ENCODE results near the gene LHFPL2.

Gene LHFPL2

DNA sequence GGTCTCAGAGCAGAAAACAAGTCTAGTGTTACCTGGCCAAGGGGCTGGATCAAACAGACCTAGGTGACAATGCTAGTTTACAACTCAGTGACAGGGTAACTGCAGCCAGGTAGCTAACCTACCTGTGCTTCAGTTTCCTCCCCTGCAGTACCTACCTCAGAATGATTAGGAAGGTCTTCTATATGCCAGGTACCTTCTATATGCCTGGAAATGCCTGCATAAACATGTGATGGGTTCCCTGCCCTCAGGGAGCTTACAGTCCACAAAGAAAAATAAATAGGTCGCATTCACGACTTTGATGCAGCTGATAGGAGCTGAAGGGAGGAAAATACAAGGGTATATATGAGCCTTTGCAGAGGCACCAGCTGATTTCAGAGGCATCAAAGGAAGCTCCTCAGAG, 16.1 kb downstream of the LHFPL2 start:
- POLR2A ChIA-PET = interaction anchor here (0.6 kb wide), 1 partner anchor 231 kb away, joined by 3 read pairs; no protein-coding TSS in a partner anchor
- no peak for TF ChIP-seq CTCF (IDR thresholded peaks at IDR 0.05; ENCODE audit: control extremely low read depth, extremely low read depth, low read depth, missing control alignments)
- no peak for DNase-seq (ENCODE audit: extremely low spot score)
- CTCF ChIA-PET = interaction anchor here (0.9 to 2.4 kb wide), 6 partner anchors 9 to 31 kb away, joined by 3 to 10 read pairs (median 4); no protein-coding TSS in a partner anchor

- CTCF ChIA-PET = interaction anchor here (1.4 to 2.4 kb wide), 3 partner anchors 10 to 30 kb away, joined by 3 to 10 read pairs (median 7); no protein-coding TSS in a partner anchor
- no peak for TF ChIP-seq CTCF (IDR thresholded peaks at IDR 0.05; ENCODE audit: control extremely low read depth, extremely low read depth, low read depth, missing control alignments)
- POLR2A ChIA-PET = no interaction called here
- DNase-seq (ENCODE audit: extremely low spot score) = no peak
Measured at GRCh38 chr5:78631931-78632330, 16.6 kb downstream of the LHFPL2 start.

DNA sequence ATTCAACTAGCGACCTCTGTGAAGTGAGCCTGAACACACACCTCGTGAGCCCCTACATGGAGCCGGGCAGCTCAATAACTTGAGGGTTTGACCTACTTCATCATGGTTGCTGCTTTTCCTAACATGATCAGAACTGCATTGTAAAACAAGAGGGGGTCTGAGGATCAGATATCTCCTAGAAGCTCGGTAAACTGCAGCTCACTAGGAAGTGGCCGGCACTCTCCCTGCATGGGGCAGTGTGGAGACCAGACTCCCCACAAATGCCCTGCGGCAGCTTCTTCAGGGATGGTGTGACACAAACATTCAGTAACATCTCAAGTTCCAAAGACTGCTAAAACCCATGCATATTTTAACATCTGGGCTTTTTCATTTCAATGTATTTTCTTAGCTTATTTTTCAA, 18.5 kb downstream of the LHFPL2 start:
- DNase-seq (ENCODE audit: extremely low spot score) = no peak
- ChIA-PET CTCF (interaction anchor here (0.8 to 1.6 kb wide), 4 partner anchors 12 to 38 kb away, joined by 3 to 7 read pairs (median 4); no protein-coding TSS in a partner anchor), POLR2A (no interaction called here)
- no peak for TF ChIP-seq CTCF (IDR thresholded peaks at IDR 0.05; ENCODE audit: control extremely low read depth, extremely low read depth, low read depth, missing control alignments)

- DNase-seq (ENCODE audit: extremely low spot score) = no peak
- ChIA-PET POLR2A (no interaction called here), CTCF (interaction anchor here (0.8 to 1.6 kb wide), 5 partner anchors 12 to 39 kb away, joined by 3 to 7 read pairs (median 3); no protein-coding TSS in a partner anchor)
- TF ChIP-seq CTCF (IDR thresholded peaks at IDR 0.05; ENCODE audit: control extremely low read depth, extremely low read depth, low read depth, missing control alignments) = no peak
Measured at GRCh38 chr5:78629624-78630023, 18.9 kb downstream of the LHFPL2 start.

- CTCF ChIA-PET = interaction anchor here (1.1 kb wide), 2 partner anchors 9 to 338 kb away, joined by 3 read pairs; no protein-coding TSS in a partner anchor
- POLR2A ChIA-PET = no interaction called here
Measured at GRCh38 chr5:78628270-78628992, 20.1 kb downstream of the LHFPL2 start.

DNA sequence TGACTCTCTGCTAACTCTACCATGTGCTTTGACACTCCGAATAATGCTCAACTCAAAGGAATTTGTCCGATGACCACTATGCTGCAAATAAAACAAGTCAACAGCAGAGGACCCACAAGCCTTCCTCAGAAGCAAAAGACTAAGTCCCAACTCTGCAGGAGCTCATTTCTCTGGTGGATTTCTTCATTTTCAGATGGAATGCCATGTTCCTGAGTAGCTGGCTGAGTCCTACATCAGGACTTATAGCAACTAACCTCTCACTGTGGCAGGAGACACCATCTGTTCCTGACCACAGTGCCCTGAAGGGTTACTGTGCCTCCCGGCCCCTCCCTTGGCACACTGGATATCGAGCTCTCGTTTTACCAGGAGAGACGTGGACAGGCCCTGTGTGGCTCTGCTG, 20.8 kb downstream of the LHFPL2 start:
- no peak for DNase-seq (ENCODE audit: extremely low spot score)
- no peak for TF ChIP-seq CTCF (IDR thresholded peaks at IDR 0.05; ENCODE audit: control extremely low read depth, extremely low read depth, low read depth, missing control alignments)
- CTCF ChIA-PET = interaction anchor here (0.9 to 1.4 kb wide), 3 partner anchors 13 to 339 kb away, joined by 3 to 4 read pairs (median 3); no protein-coding TSS in a partner anchor
- POLR2A ChIA-PET = no interaction called here

More at GRCh38 chr5:78628270-78628992, 20.1 kb downstream of the LHFPL2 start:
- no peak for TF ChIP-seq CTCF (IDR thresholded peaks at IDR 0.05; ENCODE audit: control extremely low read depth, extremely low read depth, low read depth, missing control alignments)
- no peak for DNase-seq (ENCODE audit: extremely low spot score)
